ENCODE measurements around the gene LMF1. TPM values are rescaled to one million over a fixed set of nuclear protein-coding genes. Genes with fewer than 3 reads are reported as not detected.

LMF1 gene
- total RNA-seq, 1 experiment from 2014 or later, result 25.9 TPM

DNA sequence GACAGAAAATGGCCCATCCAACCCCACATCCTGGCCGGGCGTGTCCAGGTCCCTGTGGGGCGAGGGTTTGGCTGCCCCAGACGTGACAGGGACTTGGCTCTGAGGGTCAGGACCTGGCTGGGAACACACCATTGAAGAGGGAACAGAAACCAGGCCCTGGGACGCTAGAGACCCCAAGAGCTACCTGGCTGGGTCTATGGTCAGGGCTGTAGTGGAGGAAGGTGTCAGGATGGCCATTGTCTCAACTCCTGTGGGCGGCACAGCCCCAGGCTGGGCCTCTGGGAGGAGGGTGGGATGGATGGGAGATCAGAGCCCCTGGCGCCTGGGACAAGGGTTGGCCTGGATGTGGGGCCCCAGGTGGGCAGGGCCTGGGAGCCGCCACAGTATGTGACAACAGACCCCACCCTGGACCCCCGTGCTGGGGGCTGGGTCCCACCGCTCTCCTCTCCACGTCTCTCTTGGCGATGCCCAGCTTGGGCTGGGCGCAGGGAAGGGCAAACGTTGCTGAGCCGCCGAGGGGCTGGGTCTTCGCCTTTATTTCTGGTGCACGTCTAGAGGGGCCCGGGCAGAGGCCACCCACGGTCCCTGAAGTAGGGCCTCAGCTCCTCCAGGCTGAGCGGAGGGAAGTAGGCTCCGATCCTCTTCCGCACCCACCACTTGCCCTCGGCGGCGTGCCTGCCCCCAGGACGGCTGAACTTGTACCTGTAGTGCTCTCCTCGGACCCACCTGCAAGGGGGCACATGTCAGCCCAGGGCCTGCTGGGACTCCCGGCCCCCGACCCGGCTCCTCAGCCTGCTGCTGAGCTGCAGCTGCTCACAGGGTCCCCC lies 116.6 kb downstream of the LMF1 start:
- in situ Hi-C loops (cut with HindIII; ENCODE audit: low sequenced_read_pairs), result loop anchor here (25.0 kb wide), 1 partner anchor 142 kb away; the partner anchor contains the start of genes ANTKMT, FBXL16 and METRN
- no peak for DNase-seq (ENCODE audit: low spot score)

GRCh38 chr16:853306-853705 lies 117.5 kb downstream of the LMF1 start:
- in situ Hi-C loops (cut with HindIII; ENCODE audit: low sequenced_read_pairs), result loop anchor here (25.0 kb wide), 1 partner anchor 141 kb away; the partner anchor contains the start of genes ANTKMT, FBXL16 and METRN
- DNase-seq (ENCODE audit: low spot score), result no peak

DNA sequence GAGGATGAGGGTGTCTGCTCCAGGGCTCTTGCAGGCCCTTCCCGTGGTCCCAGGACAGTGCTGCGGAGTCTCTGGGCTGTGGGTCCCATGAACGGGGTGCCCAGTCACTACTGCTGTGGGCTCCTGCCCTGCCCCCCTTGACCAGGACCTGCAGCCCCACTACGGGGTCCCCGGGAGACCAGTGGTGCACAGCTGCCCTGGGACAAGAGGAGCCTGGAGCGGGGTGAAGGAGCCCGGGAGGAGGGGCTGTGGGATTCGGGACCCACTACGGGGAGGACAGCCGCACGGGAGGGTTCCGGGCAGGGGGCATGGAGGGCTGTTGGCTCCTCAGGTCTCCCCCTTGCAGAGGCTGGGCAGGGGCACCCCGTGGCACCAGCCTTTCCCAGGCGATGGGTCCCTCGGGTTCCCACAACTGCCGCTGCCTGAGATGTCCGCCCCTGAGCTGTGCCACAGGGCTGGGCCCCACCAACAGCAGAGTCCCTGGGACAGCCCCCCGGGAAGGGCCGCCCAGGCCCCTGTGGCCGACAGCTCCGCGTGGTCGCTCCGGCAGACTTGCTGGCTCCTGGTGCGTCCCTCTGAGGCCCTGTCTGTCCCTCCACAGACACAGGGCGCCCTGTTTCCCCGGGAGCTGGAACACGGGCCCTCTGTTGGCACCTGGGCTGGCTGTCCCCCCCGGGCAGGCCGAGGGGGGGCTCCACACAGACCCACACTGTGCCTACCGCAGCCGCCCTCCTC lies 118.2 kb downstream of the LMF1 start:
- no peak for DNase-seq (ENCODE audit: low spot score)
- in situ Hi-C loops (cut with HindIII; ENCODE audit: low sequenced_read_pairs), result loop anchor here (25.0 kb wide), 1 partner anchor 140 kb away; the partner anchor contains the start of genes ANTKMT, FBXL16 and METRN

DNA sequence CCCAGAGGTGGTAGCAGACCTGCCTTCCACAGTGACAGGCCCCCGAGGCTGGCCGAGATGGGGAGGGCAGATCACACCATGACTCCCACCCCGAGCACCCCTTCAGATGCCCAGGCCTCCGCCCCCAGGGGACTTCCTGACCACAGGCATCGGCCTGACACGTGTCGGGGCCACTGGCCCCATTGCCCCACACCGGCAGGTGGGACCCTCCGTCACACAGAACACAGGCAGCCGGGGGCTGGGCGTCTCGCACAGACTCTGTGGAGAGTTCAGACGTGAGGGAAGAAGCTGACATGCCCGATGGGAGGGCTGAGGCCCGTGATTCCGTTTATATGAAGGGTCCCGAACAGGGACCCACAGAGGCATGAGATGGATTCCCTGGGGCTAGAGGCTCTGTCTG lies 118.9 kb downstream of the LMF1 start:
- no peak for DNase-seq (ENCODE audit: low spot score)
- in situ Hi-C loops (cut with HindIII; ENCODE audit: low sequenced_read_pairs), result loop anchor here (25.0 kb wide), 1 partner anchor 140 kb away; the partner anchor contains the start of genes ANTKMT, FBXL16 and METRN

DNA sequence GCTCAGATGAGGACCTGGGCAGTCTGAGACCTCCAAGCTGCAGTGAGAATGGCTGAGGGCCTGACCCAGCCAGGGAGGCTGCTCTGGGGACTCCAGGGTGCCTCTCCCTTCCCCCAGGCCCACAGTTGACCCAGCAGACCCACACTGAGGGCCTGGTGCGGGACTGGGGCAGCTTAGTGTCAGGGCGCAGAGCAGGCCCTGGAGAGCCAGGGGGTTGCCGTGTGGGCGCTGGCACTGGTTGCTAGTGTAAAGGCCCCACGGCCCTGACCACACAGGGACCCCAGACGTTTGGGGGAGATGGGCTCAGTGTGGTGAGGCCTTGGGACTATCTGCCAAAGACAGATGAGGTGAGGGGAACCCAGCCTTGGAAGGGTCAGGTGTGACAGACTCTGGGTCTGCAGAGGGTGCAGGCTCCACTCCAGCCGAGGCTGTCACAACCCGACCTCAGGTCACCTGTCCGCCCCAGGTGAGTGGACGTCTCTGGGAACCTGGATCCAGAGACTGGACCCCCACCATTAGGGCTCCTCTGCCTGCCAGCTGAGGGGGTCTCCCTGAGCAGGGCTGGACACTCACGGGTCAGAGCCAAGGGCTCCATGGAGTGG lies 119.5 kb downstream of the LMF1 start:
- in situ Hi-C loops (cut with HindIII; ENCODE audit: low sequenced_read_pairs), result loop anchor here (25.0 kb wide), 1 partner anchor 139 kb away; the partner anchor contains the start of genes ANTKMT, FBXL16 and METRN
- DNase-seq (ENCODE audit: low spot score), result no peak

- in situ Hi-C loops (cut with HindIII; ENCODE audit: low sequenced_read_pairs), result loop anchor here (25.0 kb wide), 1 partner anchor 138 kb away; the partner anchor contains the start of genes ANTKMT, FBXL16 and METRN
- no peak for DNase-seq (ENCODE audit: low spot score)
These were observed 120.1 kb downstream of the LMF1 start for GRCh38 chr16:850668-851067.

DNA sequence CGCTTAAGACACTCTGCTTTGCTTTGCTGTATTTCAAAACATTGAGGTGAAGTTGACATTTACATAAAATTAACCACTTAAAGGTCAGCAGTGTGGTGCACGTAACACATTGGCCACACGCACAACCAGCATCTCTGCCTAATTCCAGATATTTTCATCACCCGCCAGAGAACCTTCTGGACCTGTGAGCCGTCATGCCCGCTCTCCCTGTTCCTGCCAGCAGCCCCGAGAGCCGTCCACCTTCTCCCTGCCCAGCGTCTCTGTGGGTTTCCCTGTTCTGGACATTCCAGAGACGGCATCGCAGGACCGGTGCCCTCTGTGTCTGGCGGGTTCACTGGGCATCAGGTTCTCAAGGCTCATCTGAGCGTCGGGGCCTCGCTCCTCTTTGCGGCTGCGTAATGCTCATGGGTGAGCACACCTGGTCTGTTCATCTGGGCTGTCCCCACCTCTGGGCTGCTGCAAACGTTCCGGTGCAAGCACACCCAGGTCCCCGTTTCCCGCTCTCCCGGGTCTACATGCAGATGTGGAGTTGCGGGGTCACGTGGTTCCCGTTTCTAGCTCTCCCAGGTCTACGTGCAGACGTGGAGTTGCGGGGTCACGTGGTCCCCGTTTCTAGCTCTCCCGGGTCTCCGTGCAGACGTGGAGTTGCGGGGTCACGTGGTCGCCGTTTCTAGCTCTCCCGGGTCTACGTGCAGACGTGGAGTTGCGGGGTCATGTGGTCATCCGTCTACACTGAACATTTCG lies 122.1 kb downstream of the LMF1 start:
- DNase-seq (ENCODE audit: low spot score), result no peak
- in situ Hi-C loops (cut with HindIII; ENCODE audit: low sequenced_read_pairs), result no loop called here

GRCh38 chr16:847681-848445 lies 122.9 kb downstream of the LMF1 start:
- in situ Hi-C loops (cut with HindIII; ENCODE audit: low sequenced_read_pairs), result no loop called here
- DNase-seq (ENCODE audit: low spot score), result no peak

DNA sequence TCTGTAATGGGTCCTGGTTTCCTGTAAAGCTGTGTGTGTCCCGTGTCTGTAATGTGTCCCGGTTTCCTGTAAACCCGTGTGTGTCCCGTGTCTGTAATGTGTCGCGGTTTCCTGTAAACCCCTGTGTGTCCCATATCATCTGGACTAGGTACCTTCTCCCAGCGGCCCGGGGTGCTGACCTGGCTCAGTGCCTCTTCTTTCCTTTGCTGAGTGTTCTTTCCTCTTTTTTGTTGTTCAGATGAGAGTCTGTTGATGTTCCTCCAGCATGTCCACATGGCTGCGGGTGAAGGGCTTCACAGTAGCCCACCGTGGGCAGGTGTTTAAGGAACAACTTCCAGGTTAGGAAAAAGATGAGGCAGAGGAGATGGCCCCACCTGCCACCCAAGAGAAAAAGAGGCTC lies 123.6 kb downstream of the LMF1 start:
- DNase-seq (ENCODE audit: low spot score), result no peak
- in situ Hi-C loops (cut with HindIII; ENCODE audit: low sequenced_read_pairs), result no loop called here

- DNase-seq (ENCODE audit: low spot score), result no peak
- in situ Hi-C loops (cut with HindIII; ENCODE audit: low sequenced_read_pairs), result no loop called here
These were observed 125.4 kb downstream of the LMF1 start for GRCh38 chr16:845351-845745.

- no peak for DNase-seq (ENCODE audit: low spot score)
- in situ Hi-C loops (cut with HindIII; ENCODE audit: low sequenced_read_pairs), result no loop called here
These were observed 126.0 kb downstream of the LMF1 start for GRCh38 chr16:844638-845350.

GRCh38 chr16:843771-844170 lies 127.0 kb downstream of the LMF1 start:
- DNase-seq (ENCODE audit: low spot score), result no peak
- in situ Hi-C loops (cut with HindIII; ENCODE audit: low sequenced_read_pairs), result no loop called here

GRCh38 chr16:842711-843560 lies 127.8 kb downstream of the LMF1 start:
- no peak for DNase-seq (ENCODE audit: low spot score)
- in situ Hi-C loops (cut with HindIII; ENCODE audit: low sequenced_read_pairs), result no loop called here

DNA sequence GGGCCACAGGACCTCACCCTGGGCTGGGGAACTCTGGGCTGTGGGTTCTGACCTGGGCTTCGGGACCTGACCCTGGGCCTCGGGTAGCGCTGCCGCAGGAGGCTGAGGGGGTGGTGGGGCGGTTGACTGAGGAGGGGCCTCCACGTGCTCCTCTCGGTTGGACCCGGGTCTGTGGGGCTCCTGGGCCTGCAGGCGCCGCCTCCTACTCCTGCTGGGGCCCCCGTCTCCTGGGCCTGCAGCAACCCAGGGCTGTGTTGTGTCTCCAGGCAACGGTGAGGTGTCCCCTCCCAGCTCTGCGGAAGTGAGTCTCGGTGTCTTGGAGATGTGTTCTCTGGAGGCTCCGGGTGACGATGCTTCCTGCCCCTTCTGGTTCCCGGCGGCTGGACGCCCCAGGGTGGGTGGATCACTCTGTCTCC lies 128.7 kb downstream of the LMF1 start:
- no peak for DNase-seq (ENCODE audit: low spot score)
- in situ Hi-C loops (cut with HindIII; ENCODE audit: low sequenced_read_pairs), result no loop called here

GRCh38 chr16:841455-842060 lies 129.2 kb downstream of the LMF1 start:
- in situ Hi-C loops (cut with HindIII; ENCODE audit: low sequenced_read_pairs), result no loop called here
- no peak for DNase-seq (ENCODE audit: low spot score)

All from G401 (cell line).